K562 (cell line): ENCODE results near the gene BTBD3.

ENCODE experiments used
- CTCF ChIP-seq, 3 experiments: IDR thresholded peaks in 2 of 3; conservative IDR thresholded peaks in 1 of 3; 2 replicates each; pipeline ENCODE4 v1.5.1; 2011 to 2012; ENCODE audit warnings: low read length in 3 of 3, mild to moderate bottlenecking in 3 of 3, control low read depth in 2 of 3, improper control_type of control experiment in 1 of 3, inconsistent platforms in 1 of 3, low read depth in 1 of 3, mixed read lengths in 1 of 3, moderate library complexity in 1 of 3; ENCODE audit not compliant: insufficient read depth in 2 of 3
- SPI1 ChIP-seq: IDR thresholded peaks from 2 replicates; pipeline ENCODE4 v1.6.1; 2011; ENCODE audit warnings: low read depth, low read length, control low read depth, borderline replicate concordance
- TF ChIP-seq, protein P1 (sequence below): fragments of 450-650 bp; formaldehyde crosslinking; IDR thresholded peaks from 2 replicates; pipeline ENCODE4 v1.4.0; 2022; ENCODE audit warnings: missing genetic modification characterization

GRCh38 chr20:11880680-11881079 is 37.0 kb upstream of the BTBD3 start:
- no peak for TF ChIP-seq SPI1
- TF ChIP-seq, protein P1, sequence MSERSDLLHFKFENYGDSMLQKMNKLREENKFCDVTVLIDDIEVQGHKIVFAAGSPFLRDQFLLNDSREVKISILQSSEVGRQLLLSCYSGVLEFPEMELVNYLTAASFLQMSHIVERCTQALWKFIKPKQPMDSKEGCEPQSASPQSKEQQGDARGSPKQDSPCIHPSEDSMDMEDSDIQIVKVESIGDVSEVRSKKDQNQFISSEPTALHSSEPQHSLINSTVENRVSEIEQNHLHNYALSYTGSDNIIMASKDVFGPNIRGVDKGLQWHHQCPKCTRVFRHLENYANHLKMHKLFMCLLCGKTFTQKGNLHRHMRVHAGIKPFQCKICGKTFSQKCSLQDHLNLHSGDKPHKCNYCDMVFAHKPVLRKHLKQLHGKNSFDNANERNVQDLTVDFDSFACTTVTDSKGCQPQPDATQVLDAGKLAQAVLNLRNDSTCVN (CRISPR knock-in tag): no peak
- no peak for TF ChIP-seq CTCF (IDR thresholded peaks at IDR 0.05 in 2 of 3, conservative IDR thresholded peaks at IDR 0.05 in 1 of 3; ENCODE audit: insufficient read depth in 2 of 3, low read depth in 1 of 3, low read length in 3 of 3)
